ENCODE results near the gene PRR20G.
"Not testable (repeated sequence)": the region's sequence is repeated elsewhere in the genome, so short reads cannot be mapped to it uniquely, and the experiment has no call there.

PRR20G gene

DNA sequence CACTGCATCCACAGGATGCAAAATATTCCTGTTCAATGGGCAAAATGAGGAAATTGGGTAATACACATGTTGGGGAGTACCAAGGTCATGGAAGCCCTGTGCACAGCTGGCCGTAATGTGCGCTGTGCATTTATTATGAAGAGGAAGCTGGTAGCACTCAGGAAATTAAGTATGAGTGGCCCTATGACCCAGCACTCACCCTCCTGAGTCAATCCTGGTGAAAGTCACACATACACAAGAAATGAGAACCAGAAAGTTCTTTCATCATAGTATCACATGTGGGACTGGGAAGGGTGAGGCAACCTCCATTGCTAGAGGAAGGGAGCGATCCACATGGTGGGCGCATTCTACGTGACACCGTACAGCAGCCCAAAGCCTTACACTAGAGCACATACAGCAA is 11.4 kb upstream of the PRR20G start:
- TF ChIP-seq CTCF (IDR thresholded peaks at IDR 0.05; ENCODE audit: insufficient read depth, low read depth, low read length, missing control alignments) = no peak
- DNase-seq (ENCODE audit: low read depth) = peak; percentile 8
- no peak overlapping the region for H3K4me3 ChIP-seq (ENCODE audit: low read length)

- TF ChIP-seq CTCF (IDR thresholded peaks at IDR 0.05; ENCODE audit: insufficient read depth, low read depth, low read length, missing control alignments) = no peak
- H3K4me3 ChIP-seq (ENCODE audit: low read length) = no peak overlapping the region
- no peak for DNase-seq (ENCODE audit: low read depth)
Measured at GRCh38 chr3:127296959-127297358, 9.1 kb upstream of the PRR20G start.

DNA sequence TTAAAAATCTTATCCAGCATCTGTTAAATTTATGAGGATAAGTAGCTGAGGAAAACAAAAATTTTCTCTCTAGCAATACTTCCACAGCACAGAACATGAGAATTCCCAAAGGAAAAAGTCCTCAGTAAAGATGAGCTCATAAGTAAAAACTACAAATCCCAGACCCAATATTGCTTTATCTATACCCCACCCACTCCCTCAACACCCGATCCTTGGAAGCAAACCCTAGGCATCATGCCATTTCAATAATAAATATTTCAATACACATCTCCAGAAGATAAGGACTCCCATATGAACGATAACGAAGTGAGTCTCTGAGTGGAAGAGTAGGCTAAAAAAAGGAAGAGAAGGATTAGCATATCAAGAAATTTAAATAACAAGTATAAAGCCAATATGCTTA is 8.3 kb upstream of the PRR20G start:
- no peak for DNase-seq (ENCODE audit: low read depth)
- no peak for TF ChIP-seq CTCF (IDR thresholded peaks at IDR 0.05; ENCODE audit: insufficient read depth, low read depth, low read length, missing control alignments)
- H3K4me3 ChIP-seq (ENCODE audit: low read length) = no peak overlapping the region

- DNase-seq (ENCODE audit: low read depth); H3K4me3 ChIP-seq (ENCODE audit: low read length): not testable (repeated sequence)
Measured at GRCh38 chr3:127293650-127294049, 5.8 kb upstream of the PRR20G start.

GRCh38 chr3:127291611-127292010 is 3.8 kb upstream of the PRR20G start:
- TF ChIP-seq CTCF (IDR thresholded peaks at IDR 0.05; ENCODE audit: insufficient read depth, low read depth, low read length, missing control alignments) = no peak
- no peak overlapping the region for H3K4me3 ChIP-seq (ENCODE audit: low read length)
- no peak for DNase-seq (ENCODE audit: low read depth)

DNA sequence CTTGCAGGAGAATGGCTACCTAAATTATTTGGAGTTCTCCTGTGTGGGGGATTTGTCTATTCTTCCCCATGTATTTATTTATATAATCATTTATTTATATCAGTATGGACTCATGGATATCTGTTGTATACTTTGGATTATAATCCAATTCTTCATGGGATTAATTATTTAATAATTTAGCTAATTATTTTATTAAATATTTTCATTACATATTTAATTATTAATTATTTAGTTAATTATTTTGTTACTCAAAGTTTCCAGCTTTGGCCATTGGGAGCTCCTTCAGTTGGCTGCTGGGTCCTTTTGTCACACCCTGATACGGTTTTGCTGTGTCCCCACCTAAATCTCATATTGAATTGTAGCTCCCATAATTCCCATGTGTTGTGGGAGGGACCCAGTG is 3.3 kb upstream of the PRR20G start:
- DNase-seq (ENCODE audit: low read depth) = no peak
- TF ChIP-seq CTCF (IDR thresholded peaks at IDR 0.05; ENCODE audit: insufficient read depth, low read depth, low read length, missing control alignments) = no peak
- H3K4me3 ChIP-seq (ENCODE audit: low read length) = no peak overlapping the region

DNA sequence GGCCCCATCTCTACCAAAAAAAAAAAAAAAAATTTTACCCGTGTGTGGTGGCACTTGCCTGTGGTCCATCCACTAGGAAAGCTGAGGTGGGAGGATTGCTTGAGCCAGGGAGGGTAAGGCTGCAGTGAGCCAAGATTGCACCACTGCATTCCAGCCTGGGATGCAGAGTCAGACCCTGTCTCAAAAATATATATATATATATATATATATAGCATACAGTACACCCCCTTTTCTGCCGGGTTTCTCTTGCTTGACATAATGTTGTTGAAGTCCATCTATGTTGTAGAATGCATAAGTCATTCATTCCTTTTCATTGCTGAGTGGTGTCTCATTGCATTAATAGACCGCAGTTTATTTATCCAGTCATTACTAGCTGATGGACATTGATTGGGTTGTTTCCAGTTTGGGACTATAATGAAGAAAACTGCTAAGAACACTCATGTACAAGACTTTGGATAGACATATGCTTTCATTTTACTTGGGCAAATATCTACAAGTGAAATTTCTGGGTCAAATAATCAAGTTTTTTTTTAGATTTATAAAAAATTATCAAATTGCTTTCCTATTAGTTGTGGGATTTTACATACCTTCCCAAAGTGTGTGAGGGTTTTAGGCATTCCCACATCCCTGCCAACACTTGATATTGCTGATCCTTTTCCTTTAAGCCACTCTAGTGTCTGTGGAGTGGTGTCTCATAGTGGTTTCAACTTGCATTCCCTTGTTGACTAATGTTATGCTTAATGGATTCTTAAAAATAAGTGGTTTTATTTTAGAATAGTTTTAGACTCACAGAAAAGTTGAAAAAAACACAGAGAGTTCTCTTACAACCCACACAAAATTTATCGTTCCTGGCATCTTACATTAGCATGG is 2.1 kb upstream of the PRR20G start:
- no peak for TF ChIP-seq CTCF (IDR thresholded peaks at IDR 0.05; ENCODE audit: insufficient read depth, low read depth, low read length, missing control alignments)
- H3K4me3 ChIP-seq (ENCODE audit: low read length) = no peak overlapping the region
- DNase-seq (ENCODE audit: low read depth) = peak; percentile 15

All from epithelial cell of esophagus (primary cell).